ENCODE measurements around the gene ABCC4. TPM values are rescaled to one million over a fixed set of nuclear protein-coding genes. Genes with fewer than 3 reads are reported as not detected.

Gene ABCC4
- total RNA-seq, 1 donor from 2014 or later = 13.3 TPM

- Histone ChIP-seq H3K9me3 (no peaks in the 10 kb centered on the region), H3K27me3 (no peaks in the 10 kb centered on the region), H3K4me1 (no peaks in the 10 kb centered on the region), H3K36me3 (no peaks in the 10 kb centered on the region), H3K4me3 (no peak overlapping the region), H3K27ac (no peak overlapping the region)
- DNase-seq (ENCODE audit: extremely low spot score in 2 of 2) = no peak
- intact Hi-C loops (cut with DNase I) = no loop called here
- TF ChIP-seq POLR2A (IDR thresholded peaks at IDR 0.05) (no peak), POLR2AphosphoS5 (IDR thresholded peaks at IDR 0.05; ENCODE audit: insufficient read depth in 1 of 2, low read depth in 1 of 2) (no peak)
- TF ChIP-seq, protein P1, sequence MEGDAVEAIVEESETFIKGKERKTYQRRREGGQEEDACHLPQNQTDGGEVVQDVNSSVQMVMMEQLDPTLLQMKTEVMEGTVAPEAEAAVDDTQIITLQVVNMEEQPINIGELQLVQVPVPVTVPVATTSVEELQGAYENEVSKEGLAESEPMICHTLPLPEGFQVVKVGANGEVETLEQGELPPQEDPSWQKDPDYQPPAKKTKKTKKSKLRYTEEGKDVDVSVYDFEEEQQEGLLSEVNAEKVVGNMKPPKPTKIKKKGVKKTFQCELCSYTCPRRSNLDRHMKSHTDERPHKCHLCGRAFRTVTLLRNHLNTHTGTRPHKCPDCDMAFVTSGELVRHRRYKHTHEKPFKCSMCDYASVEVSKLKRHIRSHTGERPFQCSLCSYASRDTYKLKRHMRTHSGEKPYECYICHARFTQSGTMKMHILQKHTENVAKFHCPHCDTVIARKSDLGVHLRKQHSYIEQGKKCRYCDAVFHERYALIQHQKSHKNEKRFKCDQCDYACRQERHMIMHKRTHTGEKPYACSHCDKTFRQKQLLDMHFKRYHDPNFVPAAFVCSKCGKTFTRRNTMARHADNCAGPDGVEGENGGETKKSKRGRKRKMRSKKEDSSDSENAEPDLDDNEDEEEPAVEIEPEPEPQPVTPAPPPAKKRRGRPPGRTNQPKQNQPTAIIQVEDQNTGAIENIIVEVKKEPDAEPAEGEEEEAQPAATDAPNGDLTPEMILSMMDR (IDR thresholded peaks at IDR 0.05) = no peak
These were observed 194.7 kb downstream of the ABCC4 start for GRCh38 chr13:95106562-95106961.

DNA sequence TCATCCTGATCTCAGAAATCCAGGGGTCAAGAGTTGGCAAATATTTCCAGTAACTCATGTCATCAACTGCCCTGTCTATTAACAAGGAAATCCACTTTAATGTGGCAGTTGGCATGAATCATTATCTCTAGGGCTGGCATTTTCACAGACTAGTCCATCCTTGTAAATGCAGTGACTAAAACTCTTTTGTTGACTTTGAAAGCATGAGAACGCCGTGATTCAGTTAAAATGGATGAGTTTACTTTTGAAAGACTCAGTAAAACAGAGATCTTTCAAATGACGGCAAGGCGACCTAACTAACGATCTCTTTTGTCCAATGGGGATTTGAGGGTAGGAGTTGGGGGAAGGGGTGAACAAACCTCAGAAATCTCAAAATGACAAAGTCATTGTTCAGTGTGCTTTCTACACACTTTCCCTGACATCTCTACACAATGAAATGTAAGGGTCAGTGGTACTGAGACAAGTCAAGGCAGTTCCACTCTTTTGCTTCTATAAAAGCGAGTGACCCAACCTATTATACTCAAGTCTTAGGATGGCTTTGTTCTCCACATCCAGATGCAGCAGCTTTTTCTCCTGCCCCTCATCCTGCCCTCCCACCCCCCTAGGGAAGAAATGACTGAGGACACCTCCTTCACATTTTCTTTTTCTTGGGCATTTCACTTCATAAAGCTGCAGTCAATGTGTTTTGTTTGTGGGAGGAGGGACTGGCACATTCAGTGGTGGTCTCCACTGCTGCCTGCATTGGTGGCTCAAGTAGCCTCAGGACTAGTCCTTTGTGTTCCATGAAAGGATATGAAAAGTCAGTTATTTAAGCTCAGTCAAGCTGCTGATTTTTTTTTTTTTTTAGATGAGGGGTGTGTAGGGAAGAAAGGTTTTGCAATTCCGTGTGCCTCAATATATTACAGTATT lies 200.5 kb downstream of the ABCC4 start:
- TF ChIP-seq, protein P1 (IDR thresholded peaks at IDR 0.05) = no peak
- TF ChIP-seq POLR2AphosphoS5 (IDR thresholded peaks at IDR 0.05; ENCODE audit: insufficient read depth in 1 of 2, low read depth in 1 of 2) = peak in 1 of 2 donors; percentile 21
- intact Hi-C loops (cut with DNase I) = no loop called here
- no peak for DNase-seq (ENCODE audit: extremely low spot score in 2 of 2)
- Histone ChIP-seq H3K4me1 (peaks cover 6% of the 10 kb centered on the region), H3K36me3 (no peaks in the 10 kb centered on the region), H3K27me3 (no peaks in the 10 kb centered on the region), H3K27ac (no peak overlapping the region), H3K9me3 (no peaks in the 10 kb centered on the region), H3K4me3 (no peak overlapping the region)

DNA sequence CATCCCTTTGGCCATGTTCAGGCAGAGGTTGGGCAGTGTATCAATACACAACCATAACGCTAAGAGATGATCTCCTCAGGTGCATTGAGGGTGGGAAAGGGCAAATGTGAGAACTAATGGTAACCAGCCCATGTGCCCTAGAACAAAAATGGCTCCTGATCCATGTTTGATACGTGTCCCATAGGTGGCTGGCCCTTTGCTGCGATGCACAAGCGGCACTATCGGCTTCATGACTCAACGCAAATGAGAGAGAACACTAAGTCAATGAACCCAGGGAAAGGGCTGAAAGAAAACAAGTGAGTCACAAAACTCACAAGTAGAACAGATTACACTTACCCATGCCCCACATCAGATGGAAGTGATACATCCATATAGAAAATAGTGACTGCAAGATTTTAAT lies 201.7 kb downstream of the ABCC4 start:
- TF ChIP-seq POLR2AphosphoS5 (IDR thresholded peaks at IDR 0.05; ENCODE audit: insufficient read depth in 1 of 2, low read depth in 1 of 2) = no peak
- TF ChIP-seq POLR2A (IDR thresholded peaks at IDR 0.05) = no peak
- TF ChIP-seq, protein P1 (IDR thresholded peaks at IDR 0.05) = no peak

GRCh38 chr13:95098916-95099315 lies 202.3 kb downstream of the ABCC4 start:
- Histone ChIP-seq H3K36me3 (no peaks in the 10 kb centered on the region), H3K4me3 (no peak overlapping the region), H3K27ac (no peak overlapping the region), H3K27me3 (no peaks in the 10 kb centered on the region), H3K4me1 (peaks cover 6% of the 10 kb centered on the region), H3K9me3 (no peaks in the 10 kb centered on the region)
- intact Hi-C loops (cut with DNase I) = no loop called here
- TF ChIP-seq, protein P1 (IDR thresholded peaks at IDR 0.05) = no peak
- TF ChIP-seq POLR2A (IDR thresholded peaks at IDR 0.05) (no peak), POLR2AphosphoS5 (IDR thresholded peaks at IDR 0.05; ENCODE audit: insufficient read depth in 1 of 2, low read depth in 1 of 2) (no peak)
- no peak for DNase-seq (ENCODE audit: extremely low spot score in 2 of 2)

More for the DNA sequence above, 201.7 kb downstream of the ABCC4 start:
- DNase-seq (ENCODE audit: extremely low spot score in 2 of 2) = no peak
- peaks cover 6% of the 10 kb centered on the region for H3K4me1 ChIP-seq
- H3K27me3 ChIP-seq = no peaks in the 10 kb centered on the region
- no peaks in the 10 kb centered on the region for H3K9me3 ChIP-seq
- no peak overlapping the region for H3K4me3 ChIP-seq
- no peak overlapping the region for H3K27ac ChIP-seq
- intact Hi-C loops (cut with DNase I) = no loop called here
- H3K36me3 ChIP-seq = no peaks in the 10 kb centered on the region

DNA sequence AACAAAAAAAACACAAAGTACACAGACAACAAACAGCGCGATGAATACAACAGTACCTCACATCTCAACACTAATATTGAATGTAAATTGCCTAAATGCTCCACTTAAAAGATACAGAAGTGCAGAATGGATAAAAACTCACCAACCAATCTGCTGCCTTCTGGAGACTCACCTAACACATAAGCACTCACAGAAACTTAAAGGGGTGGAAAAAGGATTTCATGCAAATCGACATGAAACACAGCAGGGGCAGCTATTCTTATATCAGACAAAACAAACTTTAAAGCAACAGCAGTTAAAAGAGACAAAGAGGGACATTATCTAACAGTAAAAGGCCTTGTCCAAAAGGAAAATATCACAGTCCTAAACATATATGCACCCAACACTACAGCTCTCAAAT lies 209.5 kb downstream of the ABCC4 start:
- Histone ChIP-seq H3K9me3 (no peaks in the 10 kb centered on the region), H3K27ac (no peak overlapping the region), H3K4me3 (no peak overlapping the region), H3K4me1 (no peaks in the 10 kb centered on the region), H3K36me3 (no peaks in the 10 kb centered on the region), H3K27me3 (no peaks in the 10 kb centered on the region)
- TF ChIP-seq, protein P1 (IDR thresholded peaks at IDR 0.05) = no peak
- no peak for TF ChIP-seq POLR2A (IDR thresholded peaks at IDR 0.05)
- TF ChIP-seq POLR2AphosphoS5 (IDR thresholded peaks at IDR 0.05; ENCODE audit: insufficient read depth in 1 of 2, low read depth in 1 of 2) = no peak
- no peak for DNase-seq (ENCODE audit: extremely low spot score in 2 of 2)
- intact Hi-C loops (cut with DNase I) = no loop called here

All from vagina (tissue), 2 donors.